Endothelial cell of umbilical vein (primary cell): ENCODE measurements around the gene PCP4L1. TPM values are rescaled to one million over a fixed set of nuclear protein-coding genes. Genes with fewer than 3 reads are reported as not detected.

Experiments
- BruUV-seq: library from RNA; stranded (reverse); fragments of 400-500 nt; replicated peaks from 2 replicates; lab custom pipeline; 2021; lab: Mats Ljungman, UMichigan
- CTCF ChIA-PET: fragments of 300-600, 350-600 bp; sonication (Branson Sonifier 250); formaldehyde crosslinking; loops from one replicate; lab custom pipeline; 2021; ENCODE audit warnings: antibody characterized with exemption, inconsistent platforms; lab: Charles Lee
- POLR2A ChIA-PET: fragments of 300-600, 350-600 bp; sonication (Branson Sonifier 250); formaldehyde crosslinking; loops from one replicate; lab custom pipeline; 2021; ENCODE audit warnings: antibody characterized with exemption, inconsistent platforms; lab: Charles Lee
- DNase-seq: peaks from one replicate; pipeline ENCODE4 v3.0.0-alpha.2; 2011; ENCODE audit warnings: low read depth, low spot score
- FAIRE-seq: peaks from 2 replicates; lab custom pipeline; 2011; peaks lifted over from hg19 to GRCh38; lab: Jason Lieb, UNC
- H2AFZ ChIP-seq: 2 replicates; pipeline ENCODE4 v1.6.0; 2012; ENCODE audit warnings: low read depth, low read length, control low read depth, inconsistent platforms
- H3K27ac ChIP-seq: 2 replicates; pipeline ENCODE4 v1.5.1; 2011; ENCODE audit warnings: low read depth, mild to moderate bottlenecking, control low read depth, low read length, moderate library complexity; ENCODE audit not compliant: insufficient read depth
- H3K27me3 ChIP-seq, 2 experiments: 2 replicates each; pipeline versions ENCODE4 v1.6.0 to v1.6.1; 2011; ENCODE audit warnings: low read length in 2 of 2, mixed read lengths in 1 of 2; ENCODE audit not compliant: control insufficient read depth in 2 of 2, insufficient read depth in 2 of 2
- H3K36me3 ChIP-seq, 2 experiments: 2 replicates in 1 of 2; 3 replicates in 1 of 2; pipeline ENCODE4 v1.5.1; 2011; ENCODE audit warnings: low read length in 2 of 2, mild to moderate bottlenecking in 1 of 2, moderate library complexity in 1 of 2; ENCODE audit not compliant: control insufficient read depth in 2 of 2, insufficient read depth in 2 of 2; ENCODE audit errors: extremely low read depth in 1 of 2
- H3K4me1 ChIP-seq: 3 replicates; pipeline ENCODE4 v1.5.1; 2011; ENCODE audit warnings: mild to moderate bottlenecking, low read length; ENCODE audit not compliant: control insufficient read depth, insufficient read depth; ENCODE audit errors: extremely low read depth
- H3K4me2 ChIP-seq: 2 replicates; pipeline ENCODE4 v1.6.1; 2011; ENCODE audit warnings: low read length, control low read depth, mixed read lengths; ENCODE audit not compliant: insufficient read depth
- H3K4me3 ChIP-seq, 3 experiments: fragments of 200-600 bp in 1 of 3; sonication (generic), shearing (Covaris generic) in 1 of 3; replicated peaks in 1 of 3; 2 replicates each; pipeline ENCODE4 v1.5.1; 2011 to 2016; ENCODE audit warnings: control low read depth in 3 of 3, low read length in 3 of 3, mild to moderate bottlenecking in 2 of 3, inconsistent platforms in 1 of 3, low read depth in 1 of 3, moderate library complexity in 1 of 3; ENCODE audit not compliant: insufficient read depth in 1 of 3
- H3K79me2 ChIP-seq: 2 replicates; pipeline ENCODE4 v1.6.0; 2012; ENCODE audit warnings: low read length, inconsistent platforms; ENCODE audit not compliant: control insufficient read depth, insufficient read depth
- H3K9ac ChIP-seq: replicated peaks from 2 replicates; pipeline ENCODE3; 2011; ENCODE audit warnings: low read length, control low read depth; ENCODE audit not compliant: insufficient read depth; ENCODE audit errors: extremely low read depth
- H3K9me1 ChIP-seq: replicated peaks from 3 replicates; pipeline ENCODE4 v1.6.0; 2011; ENCODE audit warnings: mild to moderate bottlenecking, low read length; ENCODE audit not compliant: control insufficient read depth, insufficient read depth; ENCODE audit errors: extremely low read depth
- H3K9me3 ChIP-seq: replicated peaks from 2 replicates; pipeline ENCODE4 v1.5.1; 2012; ENCODE audit warnings: low read length, inconsistent platforms; ENCODE audit not compliant: control insufficient read depth, insufficient read depth
- H4K20me1 ChIP-seq: replicated peaks from 2 replicates; pipeline ENCODE3; 2011; ENCODE audit warnings: mild to moderate bottlenecking, low read length; ENCODE audit not compliant: control insufficient read depth, insufficient read depth; ENCODE audit errors: extremely low read depth
- EZH2 ChIP-seq: IDR thresholded peaks from 2 replicates; pipeline ENCODE4 v1.6.1; 2012; ENCODE audit warnings: borderline replicate concordance, low read depth, mild to moderate bottlenecking, moderate library complexity, low read length, inconsistent platforms; ENCODE audit not compliant: severe bottlenecking
- FOS ChIP-seq: IDR thresholded peaks from 2 replicates; pipeline ENCODE4 v1.6.1; 2011; ENCODE audit warnings: mild to moderate bottlenecking, low read length, moderate library complexity, borderline replicate concordance; ENCODE audit not compliant: insufficient read depth
- GATA2 ChIP-seq: IDR thresholded peaks from 2 replicates; pipeline ENCODE4 v1.7.0; 2011; ENCODE audit warnings: low read depth, mild to moderate bottlenecking, moderate library complexity, mixed read lengths, low read length; ENCODE audit not compliant: insufficient read length, insufficient read depth
- JUN ChIP-seq: IDR thresholded peaks from 2 replicates; pipeline ENCODE4 v1.6.1; 2011; ENCODE audit warnings: borderline replicate concordance, low read depth; ENCODE audit not compliant: insufficient read length, insufficient read depth
- MYC ChIP-seq: IDR thresholded peaks from one replicate; pipeline ENCODE4 v1.6.1; 2011; ENCODE audit warnings: mild to moderate bottlenecking, low read depth, low read length
- POLR2A ChIP-seq: IDR thresholded peaks from 2 replicates; pipeline ENCODE4 v1.6.1; 2012; ENCODE audit warnings: low read depth, mild to moderate bottlenecking, control low read depth, low read length
- POLR2AphosphoS5 ChIP-seq: IDR thresholded peaks from 2 replicates; pipeline ENCODE4 v1.6.1; 2012; ENCODE audit warnings: low read depth, mild to moderate bottlenecking, control low read depth, low read length, moderate library complexity; ENCODE audit not compliant: insufficient read depth
- dilution Hi-C: fragments of 300-500 bp; cut with MboI; formaldehyde crosslinking; loops from one replicate; pipeline ENCODE4 v1.15.0; 2019; ENCODE audit warnings: low sequenced_read_pairs; ENCODE audit not compliant: extremely low pct_ligation_motif_present
- intact Hi-C: fragments of 100-400 bp; cut with micrococcal nuclease; formaldehyde crosslinking; loops from one replicate; pipeline ENCODE4 v1.10.0; 2022
- polyA plus RNA-seq, 4 experiments: library from polyadenylated mRNA; depleted of rRNA in 3 of 4; stranded (reverse) in 3 of 4; unstranded in 1 of 4; fragments of >200 nt; gene quantifications; 2 replicates each; pipeline versions ENCODE4 v1.2.1 to v1.2.3, GENCODE V29; 2011 to 2012; ENCODE audit warnings: missing spikeins in 1 of 4
- total RNA-seq: library from RNA; stranded (reverse); gene quantifications from 2 replicates; pipeline ENCODE4 v1.2.3, GENCODE V29; 2021
- TF ChIP-seq, protein P1 (sequence below), 2 donors: IDR thresholded peaks; 1 replicate in 1 of 2; 2 replicates in 1 of 2; pipeline ENCODE4 v1.5.1; 2011; ENCODE audit warnings: low read length in 2 of 2, mild to moderate bottlenecking in 2 of 2, moderate library complexity in 2 of 2, control low read depth in 1 of 2, inconsistent platforms in 1 of 2, low read depth in 1 of 2; ENCODE audit not compliant: insufficient read depth in 1 of 2; ENCODE audit errors: extremely low read depth in 1 of 2
- TF ChIP-seq, protein P2 (sequence below): IDR thresholded peaks from 2 replicates; pipeline ENCODE4 v1.6.1; 2011; ENCODE audit not compliant: insufficient read depth, insufficient read length

The PCP4L1 gene
- total and polyA plus RNA-seq, 2 donors (not counting 3 experiments of a cell fraction or from before 2014, with no cell fraction given): not detected

DNA sequence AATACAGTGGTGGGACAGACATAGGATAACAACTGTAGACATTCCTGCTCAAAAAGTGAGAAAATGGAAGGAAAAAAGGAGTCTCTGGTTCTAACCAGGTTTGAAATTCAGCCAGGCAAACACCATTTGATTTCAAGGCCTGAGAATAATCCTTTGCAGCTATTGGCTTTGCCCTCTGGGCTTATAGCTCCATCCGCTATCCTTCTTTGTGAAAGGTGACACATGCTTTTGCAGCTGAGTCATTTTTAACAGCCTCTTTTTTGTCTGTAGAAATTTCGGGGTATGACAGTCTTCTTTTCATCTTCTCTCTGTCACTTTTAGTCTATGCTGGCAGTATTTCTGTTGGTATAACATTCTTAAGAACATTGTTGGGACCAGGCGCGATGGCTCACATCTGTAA, 71.8 kb downstream of the PCP4L1 start:
- H3K27me3 ChIP-seq: no peaks in the 10 kb centered on the region
- H3K9ac ChIP-seq: no peak overlapping the region
- ChIA-PET POLR2A (no interaction called here), CTCF (interaction anchor here (1.0 kb wide), 1 partner anchor 9 kb away, joined by 3 read pairs; no protein-coding TSS in a partner anchor)
- H3K4me3 ChIP-seq: no peak overlapping the region
- FAIRE-seq: no peak
- no peak for DNase-seq
- H2AFZ ChIP-seq: no peak overlapping the region
- H3K4me2 ChIP-seq: no peak overlapping the region
- no TSS peak for BruUV-seq
- intact Hi-C loops: loop anchor here (2.0 kb wide), 1 partner anchor 16 kb away; no protein-coding TSS in a partner anchor
- peaks cover 0 to 10% of the 10 kb centered on the region in 2 experiments for H3K36me3 ChIP-seq
- dilution Hi-C loops: no loop called here
- no peaks in the 10 kb centered on the region for H3K9me3 ChIP-seq
- H4K20me1 ChIP-seq: no peaks in the 10 kb centered on the region
- H3K79me2 ChIP-seq: no peaks in the 10 kb centered on the region
- H3K27ac ChIP-seq: no peak overlapping the region
- no peaks in the 10 kb centered on the region for H3K4me1 ChIP-seq
- TF ChIP-seq FOS: no peak
- no peak for TF ChIP-seq POLR2AphosphoS5
- no peak for TF ChIP-seq GATA2
- no peak for TF ChIP-seq MYC
- no peak for TF ChIP-seq POLR2A
- TF ChIP-seq JUN: no peak
- TF ChIP-seq, protein P1, sequence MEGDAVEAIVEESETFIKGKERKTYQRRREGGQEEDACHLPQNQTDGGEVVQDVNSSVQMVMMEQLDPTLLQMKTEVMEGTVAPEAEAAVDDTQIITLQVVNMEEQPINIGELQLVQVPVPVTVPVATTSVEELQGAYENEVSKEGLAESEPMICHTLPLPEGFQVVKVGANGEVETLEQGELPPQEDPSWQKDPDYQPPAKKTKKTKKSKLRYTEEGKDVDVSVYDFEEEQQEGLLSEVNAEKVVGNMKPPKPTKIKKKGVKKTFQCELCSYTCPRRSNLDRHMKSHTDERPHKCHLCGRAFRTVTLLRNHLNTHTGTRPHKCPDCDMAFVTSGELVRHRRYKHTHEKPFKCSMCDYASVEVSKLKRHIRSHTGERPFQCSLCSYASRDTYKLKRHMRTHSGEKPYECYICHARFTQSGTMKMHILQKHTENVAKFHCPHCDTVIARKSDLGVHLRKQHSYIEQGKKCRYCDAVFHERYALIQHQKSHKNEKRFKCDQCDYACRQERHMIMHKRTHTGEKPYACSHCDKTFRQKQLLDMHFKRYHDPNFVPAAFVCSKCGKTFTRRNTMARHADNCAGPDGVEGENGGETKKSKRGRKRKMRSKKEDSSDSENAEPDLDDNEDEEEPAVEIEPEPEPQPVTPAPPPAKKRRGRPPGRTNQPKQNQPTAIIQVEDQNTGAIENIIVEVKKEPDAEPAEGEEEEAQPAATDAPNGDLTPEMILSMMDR (IDR thresholded peaks at IDR 0.05; ENCODE audit: extremely low read depth in 1 of 2, insufficient read depth in 1 of 2, low read depth in 1 of 2, low read length in 2 of 2): no peak
- TF ChIP-seq, protein P2, sequence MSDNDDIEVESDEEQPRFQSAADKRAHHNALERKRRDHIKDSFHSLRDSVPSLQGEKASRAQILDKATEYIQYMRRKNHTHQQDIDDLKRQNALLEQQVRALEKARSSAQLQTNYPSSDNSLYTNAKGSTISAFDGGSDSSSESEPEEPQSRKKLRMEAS: no peak
- TF ChIP-seq EZH2: no peak
- H3K9me1 ChIP-seq: peaks cover 4% of the 10 kb centered on the region
